ENCODE measurements around the gene AKAP6. TPM values are rescaled to one million over a fixed set of nuclear protein-coding genes. Genes with fewer than 3 reads are reported as not detected.

Gene AKAP6
- total and polyA plus RNA-seq, 4 donors = 0.42 to 3.2 (median 1.7) TPM

DNA sequence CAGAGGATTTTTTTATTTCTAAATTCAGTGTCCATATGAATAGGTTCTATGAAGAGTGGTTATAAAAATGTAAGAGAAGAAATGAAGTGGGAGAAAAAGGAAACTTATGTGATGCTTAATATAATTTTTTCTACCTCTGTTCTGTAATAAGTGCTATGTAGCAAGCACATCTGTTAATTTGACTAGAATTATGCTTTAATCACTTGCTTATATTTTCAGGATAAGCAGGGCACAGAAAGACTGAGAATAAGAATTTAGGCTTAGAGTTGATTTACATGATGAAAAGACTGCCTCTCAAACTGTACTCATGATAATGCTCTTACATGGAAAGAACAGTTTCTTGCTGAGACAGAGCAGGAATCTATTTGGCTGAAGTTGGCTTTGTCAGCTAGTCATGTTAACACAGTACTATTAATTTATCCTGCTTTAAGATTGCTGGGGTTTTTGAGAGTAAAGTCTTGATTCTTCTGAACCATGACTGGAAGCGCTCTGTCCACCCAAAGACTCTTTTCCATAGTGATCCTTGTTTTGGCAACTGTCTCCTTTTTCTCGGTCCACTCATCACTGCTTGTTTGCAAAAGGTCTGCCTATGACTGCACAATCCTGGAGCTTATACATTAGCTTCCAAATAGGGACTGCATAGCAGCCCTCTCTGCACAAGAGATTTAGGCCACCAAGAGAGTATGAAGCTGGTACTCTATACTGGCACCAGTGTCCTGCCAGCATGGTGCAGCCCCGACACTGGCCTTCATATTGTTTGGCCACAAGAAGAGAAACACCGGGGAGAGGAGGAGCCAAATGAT lies 98.8 kb downstream of the AKAP6 start:
- Histone ChIP-seq H3K9me3 (ENCODE audit: control insufficient read depth in 4 of 4, low read length in 3 of 4) (no peaks in the 10 kb centered on the region), H3K36me3 (ENCODE audit: control insufficient read depth in 4 of 4, insufficient read depth in 3 of 4, low read depth in 1 of 4, low read length in 3 of 4) (no peaks in the 10 kb centered on the region), H3K9ac (ENCODE audit: low read depth in 1 of 2, low read length in 2 of 2) (no peak overlapping the region), H3K4me3 (ENCODE audit: low read depth in 1 of 3, low read length in 3 of 3) (no peak overlapping the region), H3K4me1 (ENCODE audit: control insufficient read depth in 4 of 4, insufficient read depth in 4 of 4, low read length in 3 of 4) (no peaks in the 10 kb centered on the region), H3K27me3 (ENCODE audit: control insufficient read depth in 4 of 4, insufficient read depth in 4 of 4, low read length in 3 of 4) (no peaks in the 10 kb centered on the region), H3K27ac (ENCODE audit: low read depth in 1 of 2, low read length in 2 of 2) (no peak overlapping the region)
- 81% methylated on average over 4 of the region's 4 CpGs for WGBS
- TF ChIP-seq TAF1 (conservative IDR thresholded peaks at IDR 0.05) = no peak
- TF ChIP-seq GABPA (IDR thresholded peaks at IDR 0.05 in 1 of 2, conservative IDR thresholded peaks at IDR 0.05 in 1 of 2) = no peak
- no peak for TF ChIP-seq EGR1 (IDR thresholded peaks at IDR 0.05; ENCODE audit: low read depth in 2 of 2)
- TF ChIP-seq RAD21 (IDR thresholded peaks at IDR 0.05) = no peak
- no peak for TF ChIP-seq NR2F2 (IDR thresholded peaks at IDR 0.05)
- TF ChIP-seq, protein P1, sequence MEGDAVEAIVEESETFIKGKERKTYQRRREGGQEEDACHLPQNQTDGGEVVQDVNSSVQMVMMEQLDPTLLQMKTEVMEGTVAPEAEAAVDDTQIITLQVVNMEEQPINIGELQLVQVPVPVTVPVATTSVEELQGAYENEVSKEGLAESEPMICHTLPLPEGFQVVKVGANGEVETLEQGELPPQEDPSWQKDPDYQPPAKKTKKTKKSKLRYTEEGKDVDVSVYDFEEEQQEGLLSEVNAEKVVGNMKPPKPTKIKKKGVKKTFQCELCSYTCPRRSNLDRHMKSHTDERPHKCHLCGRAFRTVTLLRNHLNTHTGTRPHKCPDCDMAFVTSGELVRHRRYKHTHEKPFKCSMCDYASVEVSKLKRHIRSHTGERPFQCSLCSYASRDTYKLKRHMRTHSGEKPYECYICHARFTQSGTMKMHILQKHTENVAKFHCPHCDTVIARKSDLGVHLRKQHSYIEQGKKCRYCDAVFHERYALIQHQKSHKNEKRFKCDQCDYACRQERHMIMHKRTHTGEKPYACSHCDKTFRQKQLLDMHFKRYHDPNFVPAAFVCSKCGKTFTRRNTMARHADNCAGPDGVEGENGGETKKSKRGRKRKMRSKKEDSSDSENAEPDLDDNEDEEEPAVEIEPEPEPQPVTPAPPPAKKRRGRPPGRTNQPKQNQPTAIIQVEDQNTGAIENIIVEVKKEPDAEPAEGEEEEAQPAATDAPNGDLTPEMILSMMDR (IDR thresholded peaks at IDR 0.05; ENCODE audit: low read depth, low read length, missing input control) = no peak
- TF ChIP-seq FOXA2 (IDR thresholded peaks at IDR 0.05) = no peak
- TF ChIP-seq JUND (IDR thresholded peaks at IDR 0.05) = no peak
- TF ChIP-seq HNF4A (conservative IDR thresholded peaks at IDR 0.05) = no peak
- no peak for TF ChIP-seq FOXA1 (IDR thresholded peaks at IDR 0.05)
- DNase-seq (ENCODE audit: low spot score) = no peak

DNA sequence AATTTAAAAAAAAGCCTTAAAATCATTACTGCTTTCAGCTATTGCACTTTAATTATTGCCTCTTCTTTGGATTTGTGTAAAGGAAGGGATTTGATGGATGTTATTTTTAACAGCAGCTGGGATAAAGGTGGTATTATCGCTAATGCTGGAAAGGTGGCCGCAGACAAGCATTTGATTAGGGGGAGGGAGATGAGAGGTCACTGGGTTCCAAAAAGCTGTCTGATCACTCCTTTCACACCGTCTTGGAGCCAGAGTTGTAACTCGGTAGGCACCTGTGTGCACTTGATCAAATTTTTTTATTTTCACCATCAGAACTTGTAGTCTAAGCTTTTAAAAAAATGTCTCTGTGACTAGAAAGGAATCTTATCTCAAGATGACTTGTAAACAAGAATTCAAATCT lies 99.8 kb downstream of the AKAP6 start:
- H3K27me3 ChIP-seq (ENCODE audit: control insufficient read depth in 4 of 4, insufficient read depth in 4 of 4, low read length in 3 of 4) = no peaks in the 10 kb centered on the region
- H3K36me3 ChIP-seq (ENCODE audit: control insufficient read depth in 4 of 4, insufficient read depth in 3 of 4, low read depth in 1 of 4, low read length in 3 of 4) = no peaks in the 10 kb centered on the region
- H3K4me3 ChIP-seq (ENCODE audit: low read depth in 1 of 3, low read length in 3 of 3) = no peak overlapping the region
- H3K27ac ChIP-seq (ENCODE audit: low read depth in 1 of 2, low read length in 2 of 2) = no peak overlapping the region
- no peaks in the 10 kb centered on the region for H3K4me1 ChIP-seq (ENCODE audit: control insufficient read depth in 4 of 4, insufficient read depth in 4 of 4, low read length in 3 of 4)
- 85% methylated on average over 4 of the region's 4 CpGs for WGBS
- H3K9me3 ChIP-seq (ENCODE audit: control insufficient read depth in 4 of 4, low read length in 3 of 4) = no peaks in the 10 kb centered on the region
- H3K9ac ChIP-seq (ENCODE audit: low read depth in 1 of 2, low read length in 2 of 2) = no peak overlapping the region
- TF ChIP-seq TAF1 (conservative IDR thresholded peaks at IDR 0.05) = no peak
- no peak for TF ChIP-seq EGR1 (IDR thresholded peaks at IDR 0.05; ENCODE audit: low read depth in 2 of 2)
- no peak for TF ChIP-seq HNF4G (IDR thresholded peaks at IDR 0.05)
- no peak for TF ChIP-seq RXRA (IDR thresholded peaks at IDR 0.05)
- no peak for DNase-seq (ENCODE audit: low spot score)

DNA sequence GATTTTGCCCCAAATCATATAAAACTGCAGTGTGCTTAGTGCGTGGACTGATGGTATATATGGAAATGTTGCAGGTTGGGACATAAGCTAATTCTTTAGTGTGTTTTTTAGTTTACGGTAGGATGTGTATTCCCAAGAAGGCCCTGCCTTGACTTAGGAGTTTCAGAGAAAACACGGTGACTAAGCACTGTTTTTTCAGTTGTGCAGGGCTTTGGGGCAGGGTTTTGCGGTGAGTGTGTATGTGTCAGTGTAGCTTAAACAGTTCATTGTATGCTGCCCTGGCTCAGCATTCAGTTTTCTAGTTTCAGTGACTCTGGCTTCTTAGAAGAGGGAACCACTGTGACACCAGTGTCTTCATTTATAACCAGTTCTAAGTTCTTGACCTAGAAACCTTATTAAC lies 101.2 kb downstream of the AKAP6 start:
- Histone ChIP-seq H3K9me3 (ENCODE audit: control insufficient read depth in 4 of 4, low read length in 3 of 4) (no peaks in the 10 kb centered on the region), H3K4me1 (ENCODE audit: control insufficient read depth in 4 of 4, insufficient read depth in 4 of 4, low read length in 3 of 4) (no peaks in the 10 kb centered on the region), H3K9ac (ENCODE audit: low read depth in 1 of 2, low read length in 2 of 2) (no peak overlapping the region), H3K27ac (ENCODE audit: low read depth in 1 of 2, low read length in 2 of 2) (no peak overlapping the region), H3K4me3 (ENCODE audit: low read depth in 1 of 3, low read length in 3 of 3) (no peak overlapping the region), H3K27me3 (ENCODE audit: control insufficient read depth in 4 of 4, insufficient read depth in 4 of 4, low read length in 3 of 4) (no peaks in the 10 kb centered on the region), H3K36me3 (ENCODE audit: control insufficient read depth in 4 of 4, insufficient read depth in 3 of 4, low read depth in 1 of 4, low read length in 3 of 4) (no peaks in the 10 kb centered on the region)
- no peak for DNase-seq (ENCODE audit: low spot score)
- WGBS = 97% methylated on average over 4 of the region's 4 CpGs
- TF ChIP-seq, protein P2, sequence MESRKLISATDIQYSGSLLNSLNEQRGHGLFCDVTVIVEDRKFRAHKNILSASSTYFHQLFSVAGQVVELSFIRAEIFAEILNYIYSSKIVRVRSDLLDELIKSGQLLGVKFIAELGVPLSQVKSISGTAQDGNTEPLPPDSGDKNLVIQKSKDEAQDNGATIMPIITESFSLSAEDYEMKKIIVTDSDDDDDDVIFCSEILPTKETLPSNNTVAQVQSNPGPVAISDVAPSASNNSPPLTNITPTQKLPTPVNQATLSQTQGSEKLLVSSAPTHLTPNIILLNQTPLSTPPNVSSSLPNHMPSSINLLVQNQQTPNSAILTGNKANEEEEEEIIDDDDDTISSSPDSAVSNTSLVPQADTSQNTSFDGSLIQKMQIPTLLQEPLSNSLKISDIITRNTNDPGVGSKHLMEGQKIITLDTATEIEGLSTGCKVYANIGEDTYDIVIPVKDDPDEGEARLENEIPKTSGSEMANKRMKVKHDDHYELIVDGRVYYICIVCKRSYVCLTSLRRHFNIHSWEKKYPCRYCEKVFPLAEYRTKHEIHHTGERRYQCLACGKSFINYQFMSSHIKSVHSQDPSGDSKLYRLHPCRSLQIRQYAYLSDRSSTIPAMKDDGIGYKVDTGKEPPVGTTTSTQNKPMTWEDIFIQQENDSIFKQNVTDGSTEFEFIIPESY (IDR thresholded peaks at IDR 0.05) = no peak
- no peak for TF ChIP-seq HNF4A (conservative IDR thresholded peaks at IDR 0.05)
